SJSA1 (cell line): ENCODE measurements around the gene LTA4H. TPM values are rescaled to one million over a fixed set of nuclear protein-coding genes. Genes with fewer than 3 reads are reported as not detected.

ENCODE experiments used
- DNase-seq, 2 experiments: peaks; one replicate each; pipeline ENCODE4 v3.0.0-alpha.2; 2015 to 2020; ENCODE audit warnings: low spot score in 2 of 2, low read depth in 1 of 2
- H3K27ac ChIP-seq: fragments of 250-450 bp; sonication (Bioruptor Pico); 2 replicates; pipeline ENCODE4 v1.5.1; 2020; ENCODE audit warnings: mild to moderate bottlenecking, moderate library complexity
- H3K27me3 ChIP-seq: fragments of 250-450 bp; sonication (Bioruptor Pico); replicated peaks from 2 replicates; pipeline ENCODE4 v1.5.1; 2020; ENCODE audit warnings: mild to moderate bottlenecking, moderate library complexity
- H3K36me3 ChIP-seq: fragments of 250-450 bp; sonication (Bioruptor Pico); 2 replicates; pipeline ENCODE4 v1.5.1; 2020; ENCODE audit warnings: mild to moderate bottlenecking
- H3K4me1 ChIP-seq: fragments of 250-450 bp; sonication (Bioruptor Pico); replicated peaks from 2 replicates; pipeline ENCODE4 v1.6.1; 2021; ENCODE audit warnings: mild to moderate bottlenecking
- H3K4me3 ChIP-seq: fragments of 250-450 bp; sonication (Bioruptor Pico); 2 replicates; pipeline ENCODE4 v1.5.1; 2020; ENCODE audit warnings: mild to moderate bottlenecking
- H3K9me3 ChIP-seq: fragments of 250-450 bp; sonication (Bioruptor Pico); replicated peaks from 2 replicates; pipeline ENCODE4 v1.5.1; 2020; ENCODE audit warnings: mild to moderate bottlenecking
- total RNA-seq: library from RNA; depleted of rRNA; stranded (reverse); fragments of >200 nt; shearing (Covaris generic); gene quantifications from 2 replicates; pipeline ENCODE4 v1.2.3, GENCODE V29; 2014; rRNA removed

LTA4H gene
- 537 and 538 TPM in 2 replicates for total RNA-seq

DNA sequence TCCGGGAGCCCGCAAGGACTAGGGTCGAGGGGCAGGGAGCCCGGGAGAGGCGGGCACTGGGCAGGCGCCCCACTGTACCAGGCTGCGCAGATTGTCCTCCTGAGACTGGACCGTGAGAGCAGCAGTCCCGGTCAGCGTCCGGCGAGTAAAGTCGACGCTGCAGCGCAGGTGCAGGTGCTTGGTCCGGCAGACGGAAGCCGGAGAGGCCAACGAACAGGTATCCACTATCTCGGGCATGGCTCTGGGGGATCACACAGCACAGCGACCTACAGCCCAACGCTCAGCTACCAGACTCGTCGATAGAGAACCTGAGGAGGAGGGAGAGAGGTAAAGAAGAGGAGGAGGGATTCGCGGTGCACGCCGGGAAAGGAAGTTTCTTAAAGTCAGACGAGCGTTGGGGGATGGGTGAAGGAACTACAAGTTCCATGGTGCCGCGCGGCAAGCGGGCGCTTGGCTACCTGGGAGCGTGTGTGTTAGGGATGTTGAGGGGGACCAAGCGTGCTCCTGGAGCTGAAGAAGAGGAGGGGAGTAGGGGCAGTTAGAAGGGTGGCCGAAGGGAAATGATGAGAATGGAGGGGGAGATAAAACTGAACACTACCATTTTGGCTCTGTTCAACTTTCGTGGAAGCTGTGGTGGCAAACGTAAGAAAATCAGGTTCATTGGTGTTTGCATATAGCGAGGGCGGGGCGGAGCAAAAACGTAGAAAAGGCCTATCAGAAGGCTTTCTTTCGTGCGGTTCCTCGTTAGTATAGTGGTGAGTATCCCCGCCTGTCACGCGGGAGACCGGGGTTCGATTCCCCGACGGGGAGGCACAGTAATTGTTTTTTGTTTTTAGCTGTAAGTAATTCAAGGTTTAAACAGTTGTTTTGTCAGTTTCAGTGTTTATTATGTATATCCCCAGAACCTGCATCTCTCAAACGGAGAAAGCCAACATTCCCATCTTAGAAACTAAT is at the start of gene LTA4H:
Gene LTA4H, minus strand, starts transcription at position 305 of the 954 bp plus-strand sequence. Its CDS starts 68 bp downstream, at position 237.
- no peaks in the 10 kb centered on the region for H3K27me3 ChIP-seq
- H3K27ac ChIP-seq: no peak within 1 kb of the TSS
- peak; percentile 100 for DNase-seq
- H3K4me1 ChIP-seq: peaks cover 13% of the 10 kb centered on the region
- H3K9me3 ChIP-seq: no peaks in the 10 kb centered on the region; the same call in 1 of the 2 replicates
- peaks cover 4% of the 10 kb centered on the region for H3K36me3 ChIP-seq
- peak within 1 kb of the TSS; percentile 67 for H3K4me3 ChIP-seq

DNA sequence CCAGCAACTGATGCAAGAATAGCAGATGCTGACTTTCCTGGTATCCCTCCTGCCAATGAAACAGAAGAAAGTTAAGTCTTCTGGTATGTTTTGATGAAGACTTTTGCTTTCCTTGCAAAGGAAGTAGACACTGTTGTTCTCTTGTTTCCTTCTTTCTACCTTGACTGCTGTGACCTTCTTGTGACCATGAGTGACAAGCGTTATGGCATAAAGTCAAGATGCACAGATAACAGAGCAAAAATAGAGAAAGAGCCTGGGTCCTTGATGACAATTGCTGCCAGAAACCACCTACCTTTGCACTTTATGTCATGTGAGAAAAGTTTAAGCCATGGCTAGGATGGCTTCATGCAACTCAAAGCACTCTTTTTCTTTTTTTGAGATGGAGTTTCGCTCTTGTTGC is 49.2 kb upstream of the LTA4H start:
- no peak overlapping the region for H3K4me3 ChIP-seq
- no peak for DNase-seq
- no peaks in the 10 kb centered on the region for H3K9me3 ChIP-seq
- no peak overlapping the region for H3K27ac ChIP-seq
- no peaks in the 10 kb centered on the region for H3K36me3 ChIP-seq
- no peaks in the 10 kb centered on the region for H3K27me3 ChIP-seq
- H3K4me1 ChIP-seq: peaks cover 7% of the 10 kb centered on the region

DNA sequence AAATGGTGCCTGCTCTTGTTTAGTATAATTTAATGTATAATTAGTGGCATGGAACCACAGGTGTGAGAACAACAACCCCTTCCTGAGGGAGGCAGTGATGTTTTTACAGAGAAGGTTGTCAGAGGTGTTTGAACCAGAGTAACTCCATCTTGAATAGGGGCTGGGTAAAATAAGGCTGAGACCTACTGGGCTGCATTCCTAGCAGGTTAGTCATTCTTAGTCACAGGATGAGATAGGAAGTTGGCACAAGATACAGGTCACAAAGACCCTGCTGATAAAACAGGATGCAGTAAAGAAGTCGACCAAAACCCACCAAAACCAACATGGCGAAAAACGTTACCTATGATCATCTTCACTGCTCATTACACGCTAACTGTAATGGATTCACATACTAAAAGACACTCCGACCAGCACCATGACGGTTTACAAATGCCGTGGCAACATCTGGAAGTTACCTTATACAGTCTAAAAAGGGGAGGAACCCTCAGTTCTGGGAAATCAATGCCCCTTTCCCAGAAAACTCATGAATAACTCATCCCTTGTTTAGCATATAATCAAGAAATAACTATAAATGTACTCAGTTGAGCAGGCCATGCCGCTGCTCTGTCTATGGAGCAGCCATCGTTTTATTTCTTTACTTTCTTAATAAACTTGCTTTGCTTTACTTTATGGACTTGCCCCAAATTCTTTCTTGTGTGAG is 47.8 kb upstream of the LTA4H start:
- H3K27me3 ChIP-seq: no peaks in the 10 kb centered on the region
- H3K4me1 ChIP-seq: peaks cover 7% of the 10 kb centered on the region
- no peak overlapping the region for H3K27ac ChIP-seq
- no peaks in the 10 kb centered on the region for H3K9me3 ChIP-seq
- no peak for DNase-seq
- H3K4me3 ChIP-seq: no peak overlapping the region
- H3K36me3 ChIP-seq: no peaks in the 10 kb centered on the region

DNA sequence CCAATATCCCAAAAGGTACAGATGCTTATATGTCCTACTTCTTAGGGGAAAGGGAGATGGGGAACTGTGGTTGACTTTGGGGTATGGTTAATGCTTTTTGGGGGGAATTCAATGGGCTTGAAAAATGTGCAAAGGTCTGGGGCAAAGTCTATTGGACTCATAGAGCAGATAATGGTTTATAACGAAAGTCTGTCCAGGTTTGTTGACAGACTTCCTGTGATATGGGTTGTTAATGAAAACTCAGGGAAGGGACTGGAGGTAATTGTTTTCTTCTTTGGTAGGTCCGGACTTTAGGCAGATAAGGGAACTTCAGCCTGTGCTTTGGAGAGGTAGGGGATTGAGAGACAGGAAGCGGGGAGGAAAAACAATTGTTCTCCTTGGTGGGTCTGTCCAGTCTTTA is 46.2 kb upstream of the LTA4H start:
- no peaks in the 10 kb centered on the region for H3K9me3 ChIP-seq
- peaks cover 7% of the 10 kb centered on the region for H3K4me1 ChIP-seq
- H3K27ac ChIP-seq: no peak overlapping the region
- no peaks in the 10 kb centered on the region for H3K27me3 ChIP-seq
- no peaks in the 10 kb centered on the region for H3K36me3 ChIP-seq
- no peak for DNase-seq
- no peak overlapping the region for H3K4me3 ChIP-seq

DNA sequence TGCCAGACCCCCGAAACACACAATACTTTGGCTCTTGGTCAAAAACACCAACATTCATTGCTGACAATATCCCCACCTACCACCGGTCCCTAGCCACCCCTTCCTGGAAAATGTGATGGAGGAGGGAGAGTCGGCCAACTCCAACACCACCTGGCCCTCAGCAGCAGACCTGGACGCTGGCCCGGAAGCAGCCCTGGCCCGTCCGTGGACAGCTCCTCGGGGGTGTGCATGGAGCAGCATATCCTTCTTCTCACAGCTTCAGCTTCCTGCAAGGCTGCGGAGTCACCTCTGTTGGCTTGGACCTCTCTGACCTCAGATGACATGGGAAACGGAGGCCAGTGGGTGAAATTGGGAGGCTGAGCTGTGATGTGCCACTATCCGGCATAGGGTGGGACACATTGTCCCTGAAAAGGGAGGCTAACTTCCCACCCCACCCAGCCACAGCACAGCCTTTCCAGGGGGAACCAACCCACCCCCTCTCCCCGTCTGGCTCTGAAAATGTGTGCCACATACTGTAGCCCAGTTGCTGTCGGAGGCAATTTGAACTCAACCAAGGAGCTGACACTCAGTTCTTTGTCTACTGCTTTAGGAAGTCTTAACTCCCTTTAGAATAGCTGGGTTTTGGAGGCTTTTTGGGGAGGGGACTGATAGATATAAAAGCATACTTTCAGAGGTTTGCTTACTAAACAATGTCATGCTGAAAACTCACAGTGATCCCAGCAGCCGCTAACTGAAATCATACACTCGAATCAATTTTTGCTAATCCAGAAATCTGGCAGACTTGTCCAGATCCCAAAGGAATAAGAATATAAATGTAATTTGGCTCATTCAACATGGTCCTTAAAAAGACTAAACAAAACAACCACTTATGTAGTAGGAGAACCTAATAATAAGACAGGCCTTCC is 43.1 kb upstream of the LTA4H start:
- H3K9me3 ChIP-seq: no peaks in the 10 kb centered on the region
- no peak for DNase-seq
- H3K36me3 ChIP-seq: no peaks in the 10 kb centered on the region
- H3K27ac ChIP-seq: no peak overlapping the region
- H3K4me3 ChIP-seq: no peak overlapping the region
- H3K4me1 ChIP-seq: peaks cover 7% of the 10 kb centered on the region
- H3K27me3 ChIP-seq: no peaks in the 10 kb centered on the region

DNA sequence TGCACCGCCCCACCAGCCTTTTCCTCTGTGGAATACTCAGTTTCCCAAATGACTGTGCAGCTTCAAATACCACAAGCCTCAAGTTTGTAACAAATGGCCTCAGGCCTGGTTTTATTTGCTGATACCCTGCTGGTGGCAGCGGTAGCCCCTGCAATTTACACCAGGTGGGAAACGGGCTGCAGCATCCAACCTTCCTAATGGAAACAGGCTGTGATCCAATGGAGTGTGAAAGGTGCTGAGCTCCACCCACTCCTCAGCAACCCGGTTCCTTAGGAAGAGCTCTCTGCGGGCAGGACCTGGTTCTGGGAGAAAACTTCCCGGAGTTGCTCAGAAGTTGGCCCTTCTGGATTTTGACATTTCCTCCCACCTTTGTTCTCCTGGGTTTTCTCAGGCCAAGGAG is 41.7 kb upstream of the LTA4H start:
- Histone ChIP-seq H3K4me1 (no peaks in the 10 kb centered on the region), H3K27ac (no peak overlapping the region), H3K36me3 (no peaks in the 10 kb centered on the region), H3K9me3 (no peaks in the 10 kb centered on the region), H3K4me3 (no peak overlapping the region), H3K27me3 (no peaks in the 10 kb centered on the region)
- no peak for DNase-seq

DNA sequence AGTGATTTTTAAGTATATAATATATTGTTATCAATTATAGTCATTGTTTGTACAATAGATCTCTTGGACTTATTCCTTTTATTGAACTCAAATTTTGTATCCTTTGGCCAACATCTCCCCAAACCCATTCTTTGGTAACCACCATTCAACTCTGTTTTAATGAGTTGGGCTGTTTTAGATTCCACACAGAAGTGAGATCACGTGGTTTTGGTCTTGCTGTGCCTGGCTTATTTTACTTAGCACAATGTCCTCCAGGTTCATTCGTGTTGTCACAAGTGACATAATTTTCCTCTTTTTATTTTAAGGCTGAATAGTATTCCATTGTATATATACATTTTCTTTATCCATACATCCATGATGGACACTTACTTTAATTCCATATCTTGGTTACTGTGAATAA is 40.2 kb upstream of the LTA4H start:
- H3K4me3 ChIP-seq: no peak overlapping the region
- H3K9me3 ChIP-seq: no peaks in the 10 kb centered on the region
- H3K27ac ChIP-seq: no peak overlapping the region
- H3K4me1 ChIP-seq: no peaks in the 10 kb centered on the region
- no peaks in the 10 kb centered on the region for H3K36me3 ChIP-seq
- no peaks in the 10 kb centered on the region for H3K27me3 ChIP-seq
- no peak for DNase-seq

DNA sequence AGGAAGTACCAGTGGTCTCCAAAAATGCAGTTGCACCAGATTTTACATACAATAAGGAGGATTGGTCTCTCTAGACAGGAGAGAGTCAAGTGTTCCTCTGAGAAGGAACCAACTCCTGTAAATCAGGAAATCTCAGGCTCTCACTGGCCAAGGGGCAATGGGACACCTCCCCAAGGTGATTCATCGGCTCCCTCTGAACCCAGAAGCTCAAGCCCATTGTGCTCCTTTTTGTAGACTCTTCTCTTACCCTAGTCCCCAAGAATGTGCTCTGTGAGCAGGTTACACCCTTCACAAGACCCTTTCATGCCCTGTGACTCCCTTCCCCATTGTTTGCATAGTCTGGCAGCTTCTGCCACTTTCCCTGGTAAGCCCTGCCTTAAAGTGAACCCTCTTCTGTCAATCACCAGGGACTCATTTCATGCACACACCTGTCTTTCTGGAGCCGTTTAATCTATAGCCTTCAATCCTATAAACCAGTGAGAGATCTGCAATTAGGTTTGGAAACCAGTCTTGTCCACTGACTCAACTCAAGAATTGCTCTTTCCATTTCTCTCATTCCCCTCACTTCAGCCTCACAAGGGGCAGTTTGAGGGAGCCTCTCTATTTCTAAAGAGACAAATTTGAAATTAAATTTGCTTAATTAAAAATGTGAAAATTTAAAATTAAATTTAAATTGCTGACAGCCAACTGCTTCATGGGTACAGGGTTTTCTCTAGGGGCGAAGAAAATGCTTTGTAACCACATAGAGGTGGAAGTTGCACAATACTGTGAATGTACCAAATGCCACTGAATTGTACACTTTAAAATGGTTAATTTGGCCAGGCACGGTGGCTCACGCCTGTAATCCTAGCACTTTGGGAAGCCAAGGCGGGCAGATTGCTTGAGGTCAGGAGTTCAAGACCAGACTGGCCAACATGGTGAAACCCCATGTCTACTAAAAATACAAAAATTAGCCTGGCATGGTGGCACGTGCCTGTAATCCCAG is 38.3 kb upstream of the LTA4H start:
- Histone ChIP-seq H3K27me3 (peaks cover 16% of the 10 kb centered on the region), H3K4me3 (no peak overlapping the region), H3K27ac (no peak overlapping the region), H3K9me3 (peaks cover 3% of the 10 kb centered on the region; the same call in 1 of the 2 replicates), H3K36me3 (no peaks in the 10 kb centered on the region), H3K4me1 (0 out of 2 replicates have a peak, but pooled peaks cover 6% of the 10 kb centered on the region)
- DNase-seq: no peak

DNA sequence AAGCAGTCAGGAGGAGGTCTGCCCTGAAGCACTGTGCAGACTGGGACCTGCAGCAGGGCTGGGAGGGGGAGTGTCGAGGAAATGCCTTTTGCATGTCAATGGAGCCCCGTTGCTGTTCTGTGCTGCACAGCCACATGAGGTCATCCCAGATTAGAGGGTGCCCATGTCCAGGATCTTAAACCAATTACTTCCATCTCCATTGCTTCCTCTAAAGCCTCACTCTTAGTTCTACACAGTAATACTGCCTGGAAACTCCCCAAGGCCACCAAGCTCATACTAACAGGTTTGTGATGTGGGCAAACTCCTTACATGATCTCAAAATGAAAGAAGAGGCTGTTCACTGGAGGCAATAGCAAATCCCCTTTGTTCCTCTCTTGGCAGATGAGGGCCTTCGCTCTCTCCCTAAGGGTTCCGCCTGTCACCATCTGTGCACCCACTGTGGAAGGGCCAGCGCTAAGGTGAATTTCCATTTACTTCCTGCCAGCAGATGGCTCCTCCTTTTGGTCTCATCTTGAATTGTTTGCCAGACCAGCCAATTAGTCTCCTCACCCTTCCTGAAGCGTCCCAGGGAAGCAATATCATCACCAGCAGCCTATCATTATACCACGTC is 35.4 kb upstream of the LTA4H start:
- H3K9me3 ChIP-seq: peaks cover 3% of the 10 kb centered on the region; the same call in 1 of the 2 replicates
- H3K4me1 ChIP-seq: 0 out of 2 replicates have a peak, but pooled peaks cover 6% of the 10 kb centered on the region
- no peaks in the 10 kb centered on the region for H3K36me3 ChIP-seq
- no peak overlapping the region for H3K27ac ChIP-seq
- no peak for DNase-seq
- H3K27me3 ChIP-seq: peaks cover 41% of the 10 kb centered on the region
- H3K4me3 ChIP-seq: no peak overlapping the region

DNA sequence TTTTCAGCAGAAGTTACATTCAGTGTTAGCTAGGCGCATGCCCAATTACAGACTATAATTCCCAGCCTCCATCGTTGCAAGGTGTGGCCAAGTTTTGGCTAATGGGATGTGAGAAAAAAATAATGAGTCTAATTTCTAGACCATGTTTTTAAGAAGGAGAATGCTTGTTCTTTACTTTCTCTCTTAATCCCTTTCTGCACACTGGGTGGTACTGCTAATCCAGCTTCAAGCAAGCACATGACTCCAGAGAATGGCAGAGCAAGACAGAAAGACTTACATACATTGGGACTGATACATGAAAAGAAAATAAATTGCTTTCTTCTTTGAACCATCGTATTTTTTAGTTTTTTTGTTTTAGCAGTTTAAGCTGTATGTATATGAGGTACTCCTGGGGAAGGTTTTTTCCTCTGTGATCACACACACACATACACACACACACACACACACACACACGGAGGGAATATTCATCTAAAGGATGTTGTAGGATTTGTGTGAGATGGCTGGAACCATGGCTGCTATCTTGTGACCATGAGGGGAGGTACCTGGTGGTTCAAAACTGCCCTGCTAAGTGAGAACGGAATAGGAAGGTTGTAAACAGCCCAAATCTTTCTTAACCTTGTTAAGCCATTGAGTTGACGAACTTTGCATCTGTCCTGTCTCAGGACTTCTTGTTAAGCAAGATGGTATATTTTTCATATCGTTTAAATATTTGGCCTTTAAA is 34.3 kb upstream of the LTA4H start:
- Histone ChIP-seq H3K4me1 (0 out of 2 replicates have a peak, but pooled peaks cover 6% of the 10 kb centered on the region), H3K27me3 (peaks cover 49% of the 10 kb centered on the region), H3K9me3 (peaks cover 3% of the 10 kb centered on the region; the same call in 1 of the 2 replicates), H3K36me3 (no peaks in the 10 kb centered on the region), H3K27ac (no peak overlapping the region), H3K4me3 (no peak overlapping the region)
- DNase-seq: peak; percentile 70 to 77

DNA sequence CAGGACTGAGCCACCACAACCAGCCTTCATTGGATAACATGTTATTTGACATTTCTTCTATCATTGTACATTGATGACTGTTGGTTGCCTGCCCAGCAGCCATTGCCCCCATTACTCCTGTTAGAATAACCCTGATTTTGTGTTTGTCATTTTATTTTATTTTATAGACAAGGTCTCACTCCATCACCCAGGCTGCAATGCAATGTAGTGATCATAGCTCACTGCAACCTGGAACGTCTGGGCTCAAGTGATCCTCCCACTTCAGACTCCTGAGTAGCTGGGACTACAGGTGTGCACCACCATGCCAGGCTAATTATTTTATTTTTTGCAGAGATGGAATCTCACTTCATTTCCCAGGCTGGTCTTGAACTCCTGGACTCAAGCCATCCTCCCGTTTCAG is 33.2 kb upstream of the LTA4H start:
- no peak overlapping the region for H3K4me3 ChIP-seq
- no peaks in the 10 kb centered on the region for H3K36me3 ChIP-seq
- H3K4me1 ChIP-seq: 0 out of 2 replicates have a peak, but pooled peaks cover 6% of the 10 kb centered on the region
- H3K27me3 ChIP-seq: peaks cover 52% of the 10 kb centered on the region
- H3K27ac ChIP-seq: no peak overlapping the region
- peak; percentile 63 to 80 for DNase-seq
- H3K9me3 ChIP-seq: peaks cover 3% of the 10 kb centered on the region; the same call in 1 of the 2 replicates
